Fibroblast of skin of left biceps (primary cell): Measurements from ENCODE around the gene DLX1.

Experiments used
- DNase-seq, 2 experiments: peaks; one replicate each; pipeline ENCODE4 v3.0.0-alpha.2; 2013; ENCODE audit warnings: low read depth in 2 of 2

The DLX1 gene

GRCh38 chr2:172098287-172098649 lies 13.0 kb downstream of the DLX1 start:
- DNase-seq = no peak

GRCh38 chr2:172098650-172099471 lies 13.6 kb downstream of the DLX1 start:
- no peak for DNase-seq

- DNase-seq = no peak
These were observed 14.3 kb downstream of the DLX1 start for GRCh38 chr2:172099472-172100079.

DNA sequence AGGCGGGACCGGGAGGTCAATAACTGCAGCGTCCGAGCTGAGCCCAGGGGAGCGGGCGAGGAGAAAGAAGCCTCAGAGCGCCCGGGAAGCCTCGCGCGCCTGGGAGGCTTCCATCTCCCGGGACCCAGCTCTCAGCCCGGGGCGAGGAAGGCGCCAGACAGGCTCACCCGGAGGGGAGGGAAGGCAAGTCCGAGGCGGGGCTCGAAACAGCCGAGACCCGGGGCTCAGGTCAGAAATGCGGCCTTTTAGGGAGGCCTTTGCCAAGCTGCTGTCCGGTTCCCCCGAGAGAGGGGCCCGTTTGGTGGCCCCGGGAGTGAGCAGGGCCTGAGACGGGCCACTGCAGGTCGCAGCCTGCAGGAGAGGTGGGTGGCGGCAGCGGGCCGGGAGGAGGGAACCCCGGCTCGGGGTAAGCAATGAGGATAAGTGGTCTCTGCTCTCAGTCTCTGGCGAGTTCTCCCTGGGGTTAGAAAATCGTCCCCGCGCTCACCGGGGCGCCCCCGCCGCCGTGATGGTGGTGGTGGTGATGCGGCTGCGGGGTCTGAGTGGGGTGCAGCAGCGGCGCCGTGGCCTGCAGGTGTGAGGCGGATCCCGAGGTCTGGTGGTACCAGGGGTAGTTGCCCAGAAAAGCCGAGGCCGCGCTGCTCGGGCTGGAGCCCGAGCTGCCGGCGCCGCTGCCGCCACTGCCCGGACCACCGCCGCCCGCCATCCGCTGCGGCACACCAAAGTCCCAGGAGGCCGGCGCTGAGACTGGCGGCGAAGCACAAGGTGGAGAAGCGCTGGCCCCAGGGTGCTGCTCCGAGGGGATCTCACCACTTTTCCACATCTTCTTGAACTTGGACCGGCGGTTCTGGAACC lies 15.0 kb downstream of the DLX1 start:
- no peak for DNase-seq

- no peak for DNase-seq
These were observed 15.9 kb downstream of the DLX1 start for GRCh38 chr2:172100935-172101820.

GRCh38 chr2:172101821-172102390 lies 16.6 kb downstream of the DLX1 start:
- no peak for DNase-seq

DNA sequence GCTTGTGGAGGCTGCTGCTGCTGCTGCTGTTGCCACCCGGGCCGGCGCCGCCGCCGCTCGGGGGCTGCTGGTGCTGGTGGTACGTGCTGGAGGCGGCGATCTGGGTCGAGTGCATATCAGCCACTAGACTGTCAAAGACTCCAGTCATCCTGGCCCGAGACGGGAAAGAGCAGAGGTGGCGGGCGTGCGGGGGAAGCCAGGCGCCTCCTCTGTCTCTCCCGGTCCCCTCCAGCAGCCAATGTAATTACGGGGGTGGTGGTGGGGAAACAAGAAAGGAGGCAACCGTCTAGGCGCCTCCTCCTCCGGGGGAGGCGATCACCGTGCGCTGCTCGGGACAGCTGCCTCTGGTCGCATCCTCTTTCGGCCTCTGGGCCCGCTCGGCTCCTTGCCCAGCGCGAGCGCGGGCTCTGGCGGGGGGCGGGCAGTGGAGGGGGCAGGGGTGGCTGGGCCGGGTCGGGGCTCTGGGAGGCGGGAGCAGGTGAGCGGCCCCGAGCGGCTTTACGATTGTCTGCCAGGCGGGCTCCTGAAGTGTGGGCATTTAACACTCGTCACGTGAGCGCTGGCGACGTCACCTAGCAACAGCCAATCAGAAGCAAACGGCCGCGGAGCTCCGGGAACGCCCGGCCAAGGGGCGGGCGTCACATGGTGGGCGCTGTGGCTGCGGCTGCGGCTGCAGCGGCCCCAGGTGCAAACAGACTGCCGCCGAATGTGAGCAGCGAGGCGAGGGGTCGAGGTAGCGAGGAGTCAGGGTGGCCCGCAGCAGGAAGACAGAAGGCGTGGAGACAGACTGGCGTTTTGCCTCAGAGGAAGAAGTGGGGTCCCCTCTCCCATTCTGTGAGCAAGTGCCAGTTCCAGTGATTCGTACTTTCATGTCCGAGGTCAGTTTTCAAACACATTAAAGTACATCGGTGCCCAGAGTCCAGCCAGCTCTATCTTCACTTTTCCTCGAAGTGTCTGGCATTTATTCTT lies 17.4 kb downstream of the DLX1 start, which contains the start of gene DLX2:
DLX2 (minus strand) TSS at position 510 of the 969 bp plus-strand sequence; CDS start at position 148, 362 bp downstream.
- DNase-seq = no peak

- DNase-seq = no peak
These were observed 18.4 kb downstream of the DLX1 start for GRCh38 chr2:172103471-172104272.

DNA sequence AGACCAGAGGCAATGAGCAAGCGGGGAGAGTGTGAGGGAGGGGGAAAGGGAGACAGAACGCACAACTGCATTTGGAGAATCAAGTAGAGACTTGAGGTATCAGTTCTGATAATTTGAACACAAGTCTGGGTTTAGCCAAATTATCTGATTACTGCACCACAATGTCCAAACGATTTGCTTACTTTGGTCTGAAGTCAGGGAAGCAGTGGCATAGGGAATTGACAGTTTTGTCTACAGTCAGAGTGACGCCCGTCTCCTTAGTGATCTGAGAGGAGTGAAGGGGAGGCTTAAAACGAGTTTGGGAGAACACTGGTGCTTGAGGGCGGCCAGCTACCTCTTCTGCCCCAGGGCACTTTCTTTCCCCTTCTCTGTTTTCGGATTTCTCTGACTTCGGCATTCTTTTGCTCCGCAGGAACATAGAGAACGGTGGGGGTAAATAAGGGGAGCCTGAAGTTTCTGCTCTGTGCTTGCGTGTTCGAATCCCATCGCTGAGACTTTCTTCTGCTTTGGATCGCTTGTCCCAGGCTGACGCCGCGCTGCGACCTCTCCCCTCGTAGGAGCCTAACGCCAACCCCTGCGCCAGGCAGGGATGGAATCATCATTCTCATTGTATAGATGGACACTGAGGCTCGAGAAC lies 20.3 kb downstream of the DLX1 start:
- no peak for DNase-seq

- no peak for DNase-seq
These were observed 21.0 kb downstream of the DLX1 start for GRCh38 chr2:172106108-172106961.

GRCh38 chr2:172107690-172108586 lies 22.6 kb downstream of the DLX1 start:
- DNase-seq = no peak

DNA sequence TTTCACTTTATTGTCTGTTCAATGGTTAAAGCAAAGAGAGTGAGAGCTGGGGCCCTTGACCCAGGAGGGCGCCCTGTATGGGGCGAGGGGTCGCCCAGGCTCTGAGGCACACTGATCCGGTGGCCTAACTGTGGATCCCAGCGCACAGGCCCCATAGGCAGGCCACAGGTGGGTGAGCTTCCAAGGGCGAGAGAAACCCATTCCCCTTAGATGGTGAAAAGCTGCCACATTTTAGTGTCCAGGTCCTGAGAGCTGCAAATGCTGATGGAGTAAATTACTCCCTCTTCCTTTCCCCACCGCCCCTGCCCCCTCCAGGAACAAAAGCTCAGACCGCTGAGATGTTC lies 23.3 kb downstream of the DLX1 start:
- no peak for DNase-seq

GRCh38 chr2:172109256-172109987 lies 24.1 kb downstream of the DLX1 start:
- no peak for DNase-seq

DNA sequence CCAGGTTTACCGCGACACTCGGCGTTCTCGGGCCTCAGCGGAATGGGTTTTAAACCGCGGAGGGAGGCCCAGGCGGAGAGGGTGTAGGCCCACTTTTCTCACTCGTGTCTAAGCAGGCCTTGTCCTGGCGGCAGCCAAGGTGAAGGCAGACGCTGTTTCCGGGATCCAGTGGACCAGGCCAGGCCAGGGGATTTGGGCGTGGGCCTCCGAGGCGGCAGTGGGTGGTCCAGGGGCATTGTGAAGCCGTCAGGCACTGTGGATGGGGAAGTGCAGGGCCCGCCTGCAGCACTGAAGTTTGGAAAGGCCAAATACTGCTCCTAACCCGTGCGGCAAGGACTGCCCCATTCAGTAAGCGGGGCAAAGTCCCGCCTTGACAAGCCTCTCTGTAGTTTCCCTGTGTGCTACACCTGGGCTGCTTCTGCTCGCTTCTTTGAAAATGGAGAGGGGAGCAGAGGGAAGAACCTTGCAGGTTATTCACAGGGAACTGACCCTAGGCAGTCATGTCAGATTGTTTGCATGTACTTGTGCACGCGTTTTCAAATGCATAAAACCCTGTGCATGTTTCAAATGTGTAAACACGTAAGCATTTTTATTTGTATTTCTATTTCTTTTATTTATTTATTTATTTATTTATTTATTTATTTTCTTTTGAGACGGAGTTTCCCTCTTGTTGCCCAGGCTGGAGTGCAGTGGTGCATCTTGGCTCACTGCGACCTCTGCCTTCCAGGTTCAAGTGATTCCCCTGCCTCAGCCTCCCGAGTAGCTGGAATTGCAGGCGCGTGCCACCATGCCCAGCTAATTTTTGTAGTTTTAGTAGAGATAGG lies 24.9 kb downstream of the DLX1 start:
- no peak for DNase-seq

DNA sequence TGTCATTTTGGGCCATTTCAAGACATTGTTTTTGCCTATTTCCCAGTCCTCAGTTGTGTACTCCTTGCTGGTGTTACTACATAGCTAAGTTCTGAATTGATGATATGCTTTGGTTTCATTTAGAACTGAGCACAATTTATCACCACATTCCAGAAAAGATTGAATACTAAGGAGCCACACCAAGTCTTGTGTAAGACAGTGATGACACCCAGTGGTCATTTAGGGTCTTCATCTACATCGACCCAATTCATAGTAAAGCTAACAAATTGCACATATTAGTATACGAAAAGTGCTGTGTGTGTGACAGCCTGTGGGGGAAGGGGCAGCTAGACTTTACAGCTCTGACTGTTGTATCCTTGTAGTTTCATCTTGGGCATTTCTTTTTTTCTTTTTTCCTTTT lies 28.3 kb downstream of the DLX1 start:
- peak in 1 of 2 experiments; percentile 43 for DNase-seq
